Activated CD4-positive, alpha-beta T cell treated with anti-CD3 and anti-CD28 coated beads, Interleukin-2, amount 10 ng/mL, durations not matched to agents 7 days and 5 days (primary cell): ENCODE measurements around the gene NUAK1. TPM values are rescaled to one million over a fixed set of nuclear protein-coding genes. Genes with fewer than 3 reads are reported as not detected.

ENCODE experiments used
- CTCF ChIA-PET: fragments of 350-600 bp; sonication (Branson Sonifier 250); formaldehyde crosslinking; loops from one replicate; lab custom pipeline; 2021; ENCODE audit warnings: antibody characterized with exemption; lab: Charles Lee
- POLR2A ChIA-PET: fragments of 350-600 bp; sonication (Branson Sonifier 250); formaldehyde crosslinking; loops from one replicate; lab custom pipeline; 2021; ENCODE audit warnings: antibody characterized with exemption; lab: Charles Lee
- DNase-seq: peaks from one replicate; pipeline ENCODE4 v3.0.0-alpha.2; 2020
- H3K27ac Mint-ChIP-seq: one replicate; pipeline ENCODE4 v1.8.0; 2021; ENCODE audit warnings: mild to moderate bottlenecking, moderate library complexity, mixed read lengths
- H3K27me3 Mint-ChIP-seq: one replicate; pipeline ENCODE4 v1.8.0; 2021; ENCODE audit warnings: mixed read lengths
- H3K36me3 Mint-ChIP-seq: one replicate; pipeline ENCODE4 v1.8.0; 2021; ENCODE audit warnings: low read depth, mixed read lengths
- H3K4me1 Mint-ChIP-seq: one replicate; pipeline ENCODE4 v1.8.0; 2021; ENCODE audit warnings: mixed read lengths
- H3K4me3 Mint-ChIP-seq: one replicate; pipeline ENCODE4 v1.8.0; 2021; ENCODE audit warnings: mild to moderate bottlenecking, moderate library complexity, mixed read lengths
- H3K9me3 Mint-ChIP-seq: one replicate; pipeline ENCODE4 v1.8.0; 2021; ENCODE audit warnings: mixed read lengths
- total RNA-seq, 2 experiments: library from RNA; stranded (reverse); gene quantifications; one replicate each; pipeline ENCODE4 v1.2.3, GENCODE V29; 2021

The NUAK1 gene
- total RNA-seq, 2 experiments from 2014 or later: not detected

- no peak for DNase-seq
- Mint-ChIP-seq H3K27ac (no peak overlapping the region), H3K9me3 (no peaks in the 10 kb centered on the region), H3K4me3 (no peak overlapping the region), H3K36me3 (no peaks in the 10 kb centered on the region), H3K4me1 (no peaks in the 10 kb centered on the region), H3K27me3 (peaks cover 30% of the 10 kb centered on the region)
- ChIA-PET POLR2A (interaction anchor here (0.6 kb wide), 1 partner anchor 1797 kb away, joined by 4 read pairs; no protein-coding TSS in a partner anchor), CTCF (no interaction called here)
Observed at GRCh38 chr12:106170285-106170684, 31.5 kb upstream of the NUAK1 start.

GRCh38 chr12:106163712-106164111 lies 25.0 kb upstream of the NUAK1 start:
- no peaks in the 10 kb centered on the region for H3K4me1 Mint-ChIP-seq
- no peaks in the 10 kb centered on the region for H3K9me3 Mint-ChIP-seq
- CTCF ChIA-PET: no interaction called here
- H3K27me3 Mint-ChIP-seq: peaks cover 26% of the 10 kb centered on the region
- POLR2A ChIA-PET: no interaction called here
- no peak overlapping the region for H3K27ac Mint-ChIP-seq
- H3K36me3 Mint-ChIP-seq: no peaks in the 10 kb centered on the region
- no peak overlapping the region for H3K4me3 Mint-ChIP-seq
- DNase-seq: no peak

GRCh38 chr12:106161491-106161890 lies 22.7 kb upstream of the NUAK1 start:
- Mint-ChIP-seq H3K4me3 (no peak overlapping the region), H3K4me1 (no peaks in the 10 kb centered on the region), H3K9me3 (no peaks in the 10 kb centered on the region), H3K27me3 (peaks cover 9% of the 10 kb centered on the region), H3K36me3 (no peaks in the 10 kb centered on the region), H3K27ac (no peak overlapping the region)
- POLR2A ChIA-PET: no interaction called here
- no peak for DNase-seq
- CTCF ChIA-PET: no interaction called here

GRCh38 chr12:106160915-106161314 lies 22.2 kb upstream of the NUAK1 start:
- peaks cover 8% of the 10 kb centered on the region for H3K27me3 Mint-ChIP-seq
- no peak for DNase-seq
- POLR2A ChIA-PET: no interaction called here
- CTCF ChIA-PET: no interaction called here
- H3K4me3 Mint-ChIP-seq: no peak overlapping the region
- no peaks in the 10 kb centered on the region for H3K9me3 Mint-ChIP-seq
- H3K4me1 Mint-ChIP-seq: no peaks in the 10 kb centered on the region
- H3K36me3 Mint-ChIP-seq: no peaks in the 10 kb centered on the region
- H3K27ac Mint-ChIP-seq: no peak overlapping the region

GRCh38 chr12:106157802-106158201 lies 19.0 kb upstream of the NUAK1 start:
- no peaks in the 10 kb centered on the region for H3K36me3 Mint-ChIP-seq
- no peak overlapping the region for H3K4me3 Mint-ChIP-seq
- CTCF ChIA-PET: interaction anchor here (0.7 kb wide), 1 partner anchor 1619 kb away, joined by 3 read pairs; no protein-coding TSS in a partner anchor
- DNase-seq: no peak
- H3K27me3 Mint-ChIP-seq: peaks cover 10% of the 10 kb centered on the region
- POLR2A ChIA-PET: no interaction called here
- no peaks in the 10 kb centered on the region for H3K9me3 Mint-ChIP-seq
- no peaks in the 10 kb centered on the region for H3K4me1 Mint-ChIP-seq
- no peak overlapping the region for H3K27ac Mint-ChIP-seq

GRCh38 chr12:106154751-106155273 lies 16.1 kb upstream of the NUAK1 start:
- ChIA-PET POLR2A (no interaction called here), CTCF (no interaction called here)
- Mint-ChIP-seq H3K4me3 (no peak overlapping the region), H3K9me3 (no peaks in the 10 kb centered on the region), H3K4me1 (no peaks in the 10 kb centered on the region), H3K27me3 (peaks cover 15% of the 10 kb centered on the region), H3K36me3 (no peaks in the 10 kb centered on the region), H3K27ac (no peak overlapping the region)
- no peak for DNase-seq

- Mint-ChIP-seq H3K4me3 (no peak overlapping the region), H3K4me1 (no peaks in the 10 kb centered on the region), H3K36me3 (no peaks in the 10 kb centered on the region), H3K9me3 (no peaks in the 10 kb centered on the region), H3K27ac (no peak overlapping the region), H3K27me3 (peaks cover 15% of the 10 kb centered on the region)
- CTCF ChIA-PET: interaction anchor here (1.0 to 1.8 kb wide), 2 partner anchors 10 to 16 kb away, joined by 4 read pairs; no protein-coding TSS in a partner anchor
- no peak for DNase-seq
- POLR2A ChIA-PET: no interaction called here
Observed at GRCh38 chr12:106152334-106152733, 13.6 kb upstream of the NUAK1 start.

GRCh38 chr12:106150555-106150954 lies 11.8 kb upstream of the NUAK1 start:
- peaks cover 13% of the 10 kb centered on the region for H3K27me3 Mint-ChIP-seq
- DNase-seq: no peak
- no peaks in the 10 kb centered on the region for H3K4me1 Mint-ChIP-seq
- H3K36me3 Mint-ChIP-seq: no peaks in the 10 kb centered on the region
- H3K4me3 Mint-ChIP-seq: no peak overlapping the region
- H3K9me3 Mint-ChIP-seq: no peaks in the 10 kb centered on the region
- no peak overlapping the region for H3K27ac Mint-ChIP-seq
- ChIA-PET POLR2A (no interaction called here), CTCF (interaction anchor here (1.2 kb wide), 1 partner anchor 16 kb away, joined by 3 read pairs; no protein-coding TSS in a partner anchor)

GRCh38 chr12:106149096-106149784 lies 10.5 kb upstream of the NUAK1 start:
- Mint-ChIP-seq H3K36me3 (no peaks in the 10 kb centered on the region), H3K4me1 (no peaks in the 10 kb centered on the region), H3K4me3 (no peak overlapping the region), H3K9me3 (no peaks in the 10 kb centered on the region), H3K27ac (no peak overlapping the region), H3K27me3 (peaks cover 16% of the 10 kb centered on the region)
- ChIA-PET POLR2A (no interaction called here), CTCF (interaction anchor here (1.3 to 1.6 kb wide), 2 partner anchors 13 to 15 kb away, joined by 4 to 6 read pairs; no protein-coding TSS in a partner anchor)
- no peak for DNase-seq

- no peaks in the 10 kb centered on the region for H3K36me3 Mint-ChIP-seq
- no peaks in the 10 kb centered on the region for H3K4me1 Mint-ChIP-seq
- no peak for DNase-seq
- POLR2A ChIA-PET: no interaction called here
- CTCF ChIA-PET: interaction anchor here (0.7 kb wide), 1 partner anchor 9 kb away, joined by 3 read pairs; the partner anchor contains the start of gene NUAK1
- no peak overlapping the region for H3K4me3 Mint-ChIP-seq
- no peak overlapping the region for H3K27ac Mint-ChIP-seq
- peaks cover 17% of the 10 kb centered on the region for H3K27me3 Mint-ChIP-seq
- H3K9me3 Mint-ChIP-seq: no peaks in the 10 kb centered on the region
Observed at GRCh38 chr12:106147956-106148355, 9.2 kb upstream of the NUAK1 start.

GRCh38 chr12:106146987-106147386 lies 8.2 kb upstream of the NUAK1 start:
- Mint-ChIP-seq H3K4me3 (no peak overlapping the region), H3K27me3 (peaks cover 18% of the 10 kb centered on the region), H3K27ac (no peak overlapping the region), H3K4me1 (no peaks in the 10 kb centered on the region), H3K36me3 (no peaks in the 10 kb centered on the region), H3K9me3 (no peaks in the 10 kb centered on the region)
- no peak for DNase-seq
- CTCF ChIA-PET: no interaction called here
- POLR2A ChIA-PET: no interaction called here

- CTCF ChIA-PET: no interaction called here
- POLR2A ChIA-PET: no interaction called here
- Mint-ChIP-seq H3K4me3 (no peak overlapping the region), H3K4me1 (no peaks in the 10 kb centered on the region), H3K27ac (no peak overlapping the region), H3K27me3 (peaks cover 30% of the 10 kb centered on the region), H3K36me3 (no peaks in the 10 kb centered on the region), H3K9me3 (no peaks in the 10 kb centered on the region)
- DNase-seq: no peak
Observed at GRCh38 chr12:106145539-106146447, 7.0 kb upstream of the NUAK1 start.

GRCh38 chr12:106144847-106145246 lies 6.1 kb upstream of the NUAK1 start:
- no peak for DNase-seq
- Mint-ChIP-seq H3K9me3 (no peaks in the 10 kb centered on the region), H3K27ac (no peak overlapping the region), H3K4me3 (no peak overlapping the region), H3K4me1 (no peaks in the 10 kb centered on the region), H3K27me3 (peaks cover 39% of the 10 kb centered on the region), H3K36me3 (no peaks in the 10 kb centered on the region)
- ChIA-PET POLR2A (no interaction called here), CTCF (no interaction called here)
